ENCODE data around the gene TMOD1. TPM values are rescaled to one million over a fixed set of nuclear protein-coding genes. Genes with fewer than 3 reads are reported as not detected.

Gene TMOD1
- total RNA-seq, 4 donors from 2014 or later, result 1.8 to 4.9 (median 2.9) TPM

- intact Hi-C loops (cut with DNase I; ENCODE audit: low total_unique reads), result no loop called here
- no peak for TF ChIP-seq POLR2A (IDR thresholded peaks at IDR 0.05)
- TF ChIP-seq, protein P1, sequence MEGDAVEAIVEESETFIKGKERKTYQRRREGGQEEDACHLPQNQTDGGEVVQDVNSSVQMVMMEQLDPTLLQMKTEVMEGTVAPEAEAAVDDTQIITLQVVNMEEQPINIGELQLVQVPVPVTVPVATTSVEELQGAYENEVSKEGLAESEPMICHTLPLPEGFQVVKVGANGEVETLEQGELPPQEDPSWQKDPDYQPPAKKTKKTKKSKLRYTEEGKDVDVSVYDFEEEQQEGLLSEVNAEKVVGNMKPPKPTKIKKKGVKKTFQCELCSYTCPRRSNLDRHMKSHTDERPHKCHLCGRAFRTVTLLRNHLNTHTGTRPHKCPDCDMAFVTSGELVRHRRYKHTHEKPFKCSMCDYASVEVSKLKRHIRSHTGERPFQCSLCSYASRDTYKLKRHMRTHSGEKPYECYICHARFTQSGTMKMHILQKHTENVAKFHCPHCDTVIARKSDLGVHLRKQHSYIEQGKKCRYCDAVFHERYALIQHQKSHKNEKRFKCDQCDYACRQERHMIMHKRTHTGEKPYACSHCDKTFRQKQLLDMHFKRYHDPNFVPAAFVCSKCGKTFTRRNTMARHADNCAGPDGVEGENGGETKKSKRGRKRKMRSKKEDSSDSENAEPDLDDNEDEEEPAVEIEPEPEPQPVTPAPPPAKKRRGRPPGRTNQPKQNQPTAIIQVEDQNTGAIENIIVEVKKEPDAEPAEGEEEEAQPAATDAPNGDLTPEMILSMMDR (IDR thresholded peaks at IDR 0.05), result no peak
- peak in 1 of 2 donors; percentile 31 for DNase-seq (ENCODE audit: low spot score in 2 of 2)
- H3K4me3 ChIP-seq (ENCODE audit: low read depth, poor library complexity, severe bottlenecking), result no peak overlapping the region
- 52 to 55% methylated on average over 11 of the region's 11 CpGs for WGBS, 2 donors
These were observed 28.1 kb downstream of the TMOD1 start for GRCh38 chr9:97529363-97530076.

GRCh38 chr9:97531888-97532376 is 30.5 kb downstream of the TMOD1 start:
- DNase-seq (ENCODE audit: low spot score in 2 of 2), result peak in 1 of 2 donors; percentile 80
- 69 to 74% methylated on average over 9 of the region's 9 CpGs for WGBS, 2 donors
- no peak for TF ChIP-seq POLR2A (IDR thresholded peaks at IDR 0.05)
- TF ChIP-seq, protein P1 (IDR thresholded peaks at IDR 0.05), result no peak
- intact Hi-C loops (cut with DNase I; ENCODE audit: low total_unique reads), result no loop called here
- H3K4me3 ChIP-seq (ENCODE audit: low read depth, poor library complexity, severe bottlenecking), result no peak overlapping the region

- TF ChIP-seq, protein P1 (IDR thresholded peaks at IDR 0.05), result no peak
- no peak for TF ChIP-seq POLR2A (IDR thresholded peaks at IDR 0.05)
- intact Hi-C loops (cut with DNase I; ENCODE audit: low total_unique reads), result no loop called here
- 90% methylated on average over 3 of the region's 3 CpGs for WGBS, 2 donors
- DNase-seq (ENCODE audit: low spot score in 2 of 2), result peak in 1 of 2 donors; percentile 26
- H3K4me3 ChIP-seq (ENCODE audit: low read depth, poor library complexity, severe bottlenecking), result no peak overlapping the region
These were observed 32.7 kb downstream of the TMOD1 start for GRCh38 chr9:97534185-97534584.

DNA sequence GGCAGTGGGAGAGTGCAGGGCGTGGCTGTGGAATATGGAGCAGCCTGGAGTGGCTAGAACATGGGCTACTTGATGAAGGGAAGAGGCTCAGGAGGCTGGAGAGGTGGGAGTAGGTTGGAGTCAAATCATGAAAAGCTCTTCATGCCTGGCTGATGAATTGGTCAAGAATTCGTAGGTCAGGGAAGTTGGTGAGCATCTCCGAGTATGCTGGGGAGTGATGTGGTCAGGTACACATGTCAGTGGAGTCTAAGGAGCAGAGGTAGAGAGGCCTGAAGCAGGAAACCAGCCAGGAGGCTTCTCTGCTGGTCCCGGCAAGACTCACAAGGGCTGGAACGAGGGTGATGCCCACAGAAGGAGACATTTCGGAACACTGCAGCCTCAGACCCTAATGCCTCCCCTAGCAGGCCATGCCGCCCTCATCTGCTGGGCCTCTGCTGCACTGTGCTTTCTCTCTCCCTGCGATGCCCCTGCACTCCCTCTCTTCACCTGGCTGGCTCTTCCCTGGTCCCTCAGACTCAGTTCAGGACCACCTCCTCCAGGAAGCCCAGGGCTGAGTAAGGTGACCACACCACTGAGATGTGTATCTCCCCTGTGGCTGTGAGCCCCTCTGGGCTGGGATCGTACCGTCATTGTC is 33.6 kb downstream of the TMOD1 start:
- WGBS, 2 donors, result 87 to 90% methylated on average over 10 of the region's 10 CpGs
- peak in 1 of 2 donors; percentile 70 for DNase-seq (ENCODE audit: low spot score in 2 of 2)
- intact Hi-C loops (cut with DNase I; ENCODE audit: low total_unique reads), result no loop called here

GRCh38 chr9:97535771-97536170 is 34.3 kb downstream of the TMOD1 start:
- intact Hi-C loops (cut with DNase I; ENCODE audit: low total_unique reads), result no loop called here
- TF ChIP-seq POLR2A (IDR thresholded peaks at IDR 0.05), result no peak
- TF ChIP-seq, protein P1 (IDR thresholded peaks at IDR 0.05), result no peak
- DNase-seq (ENCODE audit: low spot score in 2 of 2), result peak in 1 of 2 donors; percentile 40
- no peak overlapping the region for H3K4me3 ChIP-seq (ENCODE audit: low read depth, poor library complexity, severe bottlenecking)
- WGBS, 2 donors, result 77 to 83% methylated on average over 5 of the region's 5 CpGs

More for the DNA sequence above, 33.6 kb downstream of the TMOD1 start:
- no peak overlapping the region for H3K4me3 ChIP-seq (ENCODE audit: low read depth, poor library complexity, severe bottlenecking)
- no peak for TF ChIP-seq POLR2A (IDR thresholded peaks at IDR 0.05)
- TF ChIP-seq, protein P1 (IDR thresholded peaks at IDR 0.05), result no peak
